Neuronal stem cell (in vitro differentiated cells): ENCODE data around the gene GTPBP4.

Experiments
- DNase-seq: peaks from one replicate; pipeline ENCODE4 v3.0.0-alpha.2; 2013; ENCODE audit warnings: low spot score
- H2AFZ ChIP-seq: one replicate; pipeline ENCODE4 v1.6.1; 2013; ENCODE audit warnings: mild to moderate bottlenecking, low read length, inconsistent platforms
- H2AK5ac ChIP-seq: 2 replicates; pipeline ENCODE4 v1.6.1; 2013; ENCODE audit warnings: low read depth, mild to moderate bottlenecking, inconsistent platforms, low read length, moderate library complexity, mixed read lengths
- H2BK120ac ChIP-seq: 2 replicates; pipeline ENCODE4 v1.6.1; 2013; ENCODE audit warnings: low read depth, mild to moderate bottlenecking, inconsistent platforms, low read length, moderate library complexity, mixed read lengths
- H2BK12ac ChIP-seq: one replicate; pipeline ENCODE4 v1.6.1; 2013; ENCODE audit warnings: low read length, inconsistent platforms
- H2BK15ac ChIP-seq: 2 replicates; pipeline ENCODE4 v1.6.1; 2013; ENCODE audit warnings: mild to moderate bottlenecking, low read length, inconsistent platforms, mixed read lengths
- H2BK5ac ChIP-seq: one replicate; pipeline ENCODE4 v1.6.1; 2013; ENCODE audit warnings: inconsistent platforms, mild to moderate bottlenecking, low read length, moderate library complexity
- H3K14ac ChIP-seq: one replicate; pipeline ENCODE4 v1.6.1; 2013; ENCODE audit warnings: low read length, inconsistent platforms
- H3K18ac ChIP-seq: 2 replicates; pipeline ENCODE4 v1.6.1; 2013; ENCODE audit warnings: low read length, inconsistent platforms
- H3K23ac ChIP-seq: 2 replicates; pipeline ENCODE4 v1.6.1; 2013; ENCODE audit warnings: low read depth, mild to moderate bottlenecking, mixed read lengths, low read length, inconsistent platforms; ENCODE audit not compliant: poor library complexity
- H3K27ac ChIP-seq: replicated peaks from 3 replicates; pipeline ENCODE4 v1.5.1; 2013; ENCODE audit warnings: low read length, inconsistent platforms
- H3K27me3 ChIP-seq, 3 experiments: 2 replicates each; pipeline ENCODE4 v1.6.1; 2013; ENCODE audit warnings: low read length in 3 of 3, mild to moderate bottlenecking in 2 of 3, inconsistent platforms in 1 of 3, low read depth in 1 of 3, mixed read lengths in 1 of 3, moderate library complexity in 1 of 3; ENCODE audit not compliant: control insufficient read depth in 3 of 3, insufficient read depth in 3 of 3
- H3K36me3 ChIP-seq, 2 donors: replicated peaks in 1 of 2; 2 replicates each; pipeline ENCODE4 v1.6.1; 2013; ENCODE audit warnings: low read length in 2 of 2; ENCODE audit not compliant: control insufficient read depth in 2 of 2, insufficient read depth in 2 of 2
- H3K4ac ChIP-seq: 2 replicates; pipeline ENCODE4 v1.6.1; 2013; ENCODE audit warnings: inconsistent platforms, mild to moderate bottlenecking, low read length, moderate library complexity
- H3K4me1 ChIP-seq, 2 donors: 1 replicate in 1 of 2; 2 replicates in 1 of 2; pipeline ENCODE4 v1.6.1; 2013; ENCODE audit warnings: low read length in 2 of 2, low read depth in 1 of 2; ENCODE audit not compliant: control insufficient read depth in 2 of 2, insufficient read depth in 1 of 2
- H3K4me2 ChIP-seq: one replicate; pipeline ENCODE4 v1.6.1; 2013; ENCODE audit warnings: mild to moderate bottlenecking, low read length, inconsistent platforms; ENCODE audit not compliant: insufficient read depth, poor library complexity, severe bottlenecking
- H3K4me3 ChIP-seq, 2 donors: 2 replicates each; pipeline ENCODE4 v1.5.1; 2013; ENCODE audit warnings: low read length in 2 of 2, mild to moderate bottlenecking in 2 of 2, inconsistent platforms in 1 of 2, moderate library complexity in 1 of 2
- H3K79me1 ChIP-seq: one replicate; pipeline ENCODE4 v1.6.1; 2013; ENCODE audit warnings: low read depth, mild to moderate bottlenecking, inconsistent platforms, low read length, moderate library complexity
- H3K9ac ChIP-seq: one replicate; pipeline ENCODE4 v1.6.1; 2013; ENCODE audit warnings: mild to moderate bottlenecking, low read depth, low read length, inconsistent platforms; ENCODE audit not compliant: poor library complexity
- H3K9me3 ChIP-seq, 2 donors: replicated peaks in 1 of 2; 2 replicates each; pipeline versions ENCODE3 to v1.6.1; 2013; ENCODE audit warnings: low read length in 2 of 2, mild to moderate bottlenecking in 2 of 2, inconsistent platforms in 1 of 2, low read depth in 1 of 2, mixed read lengths in 1 of 2, moderate library complexity in 1 of 2; ENCODE audit not compliant: control insufficient read depth in 2 of 2, insufficient read depth in 1 of 2
- H4K8ac ChIP-seq: one replicate; pipeline ENCODE4 v1.6.1; 2013; ENCODE audit warnings: low read depth, mild to moderate bottlenecking, inconsistent platforms, low read length, moderate library complexity
- H4K91ac ChIP-seq: one replicate; pipeline ENCODE4 v1.6.1; 2013; ENCODE audit warnings: low read length, low read depth, mild to moderate bottlenecking, inconsistent platforms; ENCODE audit not compliant: poor library complexity
- WGBS, 2 donors: extraction: QIAGEN DNeasy Blood & Tissue Kit; methylation state at CpG; one replicate each; pipeline ENCODE4 v1.1.7; 2013; ENCODE audit warnings: missing lambda C conversion rate in 2 of 2, mixed read lengths in 1 of 2; ENCODE audit not compliant: insufficient read length in 2 of 2, insufficient replicate concordance in 1 of 2; ENCODE audit errors: extremely low coverage in 2 of 2; 5-methylcytosine and 5-hydroxymethylcytosine counted together

The GTPBP4 gene

GRCh38 chr10:944034-944831, 44.0 kb upstream of the GTPBP4 start:
- Histone ChIP-seq H4K91ac (no peak overlapping the region), H3K4me2 (no peak overlapping the region), H2BK12ac (no peak overlapping the region), H3K27me3 (no peaks in the 10 kb centered on the region), H3K9me3 (no peaks in the 10 kb centered on the region), H2BK120ac (no peak overlapping the region), H3K79me1 (no peaks in the 10 kb centered on the region), H2AFZ (no peak overlapping the region), H3K9ac (no peak overlapping the region), H3K14ac (no peak overlapping the region), H3K18ac (peak overlapping the region; percentile 41), H3K23ac (no peak overlapping the region), H2AK5ac (no peak overlapping the region), H3K4ac (no peak overlapping the region), H3K4me3 (peak overlapping the region in 1 of 2 donors; percentile 61), H3K36me3 (no peaks in the 10 kb centered on the region), H2BK5ac (no peak overlapping the region), H4K8ac (no peak overlapping the region), H2BK15ac (no peak overlapping the region), H3K27ac (no peak overlapping the region), H3K4me1 (no peaks in the 10 kb centered on the region)
- no peak for DNase-seq
- WGBS, 2 donors, result no CpG with 5 or more reads among the region's 14 CpGs

GRCh38 chr10:945778-946177, 42.5 kb upstream of the GTPBP4 start:
- no peak for DNase-seq
- no peak overlapping the region for H2BK15ac ChIP-seq

GRCh38 chr10:947051-947450, 41.2 kb upstream of the GTPBP4 start:
- Histone ChIP-seq H3K4ac (no peak overlapping the region), H3K14ac (no peak overlapping the region), H2BK15ac (no peak overlapping the region), H3K23ac (no peak overlapping the region), H3K9me3 (no peaks in the 10 kb centered on the region), H3K4me1 (no peaks in the 10 kb centered on the region), H2BK5ac (no peak overlapping the region), H3K27me3 (peaks cover 0 to 4% (median 0%) of the 10 kb centered on the region in 3 experiments), H3K27ac (no peak overlapping the region), H3K9ac (no peak overlapping the region), H3K4me3 (no peak overlapping the region), H4K8ac (no peak overlapping the region), H4K91ac (no peak overlapping the region), H2AFZ (no peak overlapping the region), H3K79me1 (no peaks in the 10 kb centered on the region), H3K18ac (no peak overlapping the region), H2AK5ac (no peak overlapping the region), H3K4me2 (no peak overlapping the region), H2BK12ac (no peak overlapping the region), H3K36me3 (no peaks in the 10 kb centered on the region), H2BK120ac (no peak overlapping the region)
- no peak for DNase-seq
- WGBS, 2 donors, result no CpG with 5 or more reads among the region's 9 CpGs

More at GRCh38 chr10:945778-946177, 42.5 kb upstream of the GTPBP4 start:
- Histone ChIP-seq H3K79me1 (no peaks in the 10 kb centered on the region), H2BK12ac (no peak overlapping the region), H3K4ac (no peak overlapping the region), H4K91ac (no peak overlapping the region), H3K9me3 (no peaks in the 10 kb centered on the region), H2AFZ (no peak overlapping the region), H3K4me2 (no peak overlapping the region), H3K27me3 (no peaks in the 10 kb centered on the region), H3K18ac (no peak overlapping the region), H3K14ac (no peak overlapping the region), H2BK120ac (no peak overlapping the region), H3K23ac (no peak overlapping the region), H3K27ac (no peak overlapping the region), H3K9ac (no peak overlapping the region), H3K4me3 (no peak overlapping the region), H3K4me1 (no peaks in the 10 kb centered on the region), H4K8ac (no peak overlapping the region), H3K36me3 (no peaks in the 10 kb centered on the region), H2BK5ac (no peak overlapping the region), H2AK5ac (no peak overlapping the region)
- WGBS, 2 donors, result no CpG with 5 or more reads among the region's 6 CpGs

GRCh38 chr10:947881-948280, 40.4 kb upstream of the GTPBP4 start:
- no peaks in the 10 kb centered on the region for H3K4me1 ChIP-seq
- no peak overlapping the region for H2AFZ ChIP-seq
- no peak overlapping the region for H3K14ac ChIP-seq
- H2AK5ac ChIP-seq, result no peak overlapping the region
- no peak overlapping the region for H3K27ac ChIP-seq
- no peak overlapping the region for H4K8ac ChIP-seq
- no peaks in the 10 kb centered on the region for H3K36me3 ChIP-seq
- H3K79me1 ChIP-seq, result no peaks in the 10 kb centered on the region
- no peak overlapping the region for H3K4ac ChIP-seq
- H4K91ac ChIP-seq, result no peak overlapping the region
- H3K23ac ChIP-seq, result no peak overlapping the region
- no peak overlapping the region for H3K18ac ChIP-seq
- H3K4me2 ChIP-seq, result no peak overlapping the region
- no peak overlapping the region for H2BK15ac ChIP-seq
- no peak overlapping the region for H2BK12ac ChIP-seq
- H3K27me3 ChIP-seq, result peaks cover 0 to 4% (median 0%) of the 10 kb centered on the region in 3 experiments
- H2BK5ac ChIP-seq, result no peak overlapping the region
- WGBS, 2 donors, result no CpG with 5 or more reads among the region's 10 CpGs
- no peak overlapping the region for H2BK120ac ChIP-seq
- DNase-seq, result no peak
- no peak overlapping the region for H3K9ac ChIP-seq
- no peaks in the 10 kb centered on the region for H3K9me3 ChIP-seq
- no peak overlapping the region for H3K4me3 ChIP-seq
